ENCODE measurements around the gene SGMS1.

GRCh38 chr10:50393784-50394467, 229.8 kb downstream of the SGMS1 start:
- no peak for TF ChIP-seq YY1 (IDR thresholded peaks at IDR 0.05; ENCODE audit: insufficient read depth, insufficient read length)
- no peak for TF ChIP-seq ZNF274 (IDR thresholded peaks at IDR 0.05; ENCODE audit: low read depth, low read length)

All from NT2/D1 (cell line).